NCI-H526 treated with DMSO at 0.1 percent for 48 hours (cell line): ENCODE results near the gene RNU1-3.
"Not testable (repeated sequence)": the region's sequence is repeated elsewhere in the genome, so short reads cannot be mapped to it uniquely, and the experiment has no call there.

ENCODE experiments used
- DNase-seq: peaks from one replicate; lab custom pipeline; 2025; lab: John Stamatoyannopoulos, UW

RNU1-3 gene

GRCh38 chr1:16651560-16651959 lies 15.2 kb downstream of the RNU1-3 start:
- not testable (repeated sequence) for DNase-seq

DNA sequence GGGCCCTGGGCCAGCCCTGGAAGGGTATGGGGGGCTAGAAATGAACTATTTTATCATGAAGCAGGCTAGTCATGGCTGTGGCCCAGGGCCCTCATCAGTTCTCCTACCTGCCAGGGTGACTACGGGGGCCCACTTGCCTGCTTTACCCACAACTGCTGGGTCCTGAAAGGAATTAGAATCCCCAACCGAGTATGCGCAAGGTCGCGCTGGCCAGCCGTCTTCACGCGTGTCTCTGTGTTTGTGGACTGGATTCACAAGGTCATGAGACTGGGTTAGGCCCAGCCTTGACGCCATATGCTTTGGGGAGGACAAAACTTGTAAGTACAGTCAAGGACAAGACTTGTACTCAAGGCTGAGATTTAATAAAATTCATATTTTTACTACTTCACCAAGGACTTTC lies 16.8 kb downstream of the RNU1-3 start:
- not testable (repeated sequence) for DNase-seq

GRCh38 chr1:16649390-16649789 lies 17.4 kb downstream of the RNU1-3 start:
- DNase-seq = not testable (repeated sequence)

DNA sequence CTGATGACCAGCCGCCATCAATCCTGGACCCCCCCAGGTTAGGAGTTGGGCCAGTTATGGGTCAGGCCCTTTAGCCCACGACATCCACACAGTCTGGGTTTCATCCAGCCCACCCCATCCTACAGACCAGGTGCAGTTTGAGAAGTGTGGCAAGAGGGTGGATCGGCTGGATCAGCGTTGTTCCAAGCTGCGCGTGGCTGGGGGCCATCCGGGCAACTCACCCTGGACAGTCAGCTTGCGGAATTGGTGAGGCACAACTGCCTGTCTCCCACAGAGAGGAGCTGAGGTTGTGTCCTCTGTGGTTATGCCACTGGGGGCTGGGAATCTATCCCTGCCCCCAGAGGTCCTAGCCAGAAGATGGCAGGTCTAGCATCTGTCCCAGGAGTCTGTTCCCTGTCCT lies 18.0 kb downstream of the RNU1-3 start:
- not testable (repeated sequence) for DNase-seq

DNA sequence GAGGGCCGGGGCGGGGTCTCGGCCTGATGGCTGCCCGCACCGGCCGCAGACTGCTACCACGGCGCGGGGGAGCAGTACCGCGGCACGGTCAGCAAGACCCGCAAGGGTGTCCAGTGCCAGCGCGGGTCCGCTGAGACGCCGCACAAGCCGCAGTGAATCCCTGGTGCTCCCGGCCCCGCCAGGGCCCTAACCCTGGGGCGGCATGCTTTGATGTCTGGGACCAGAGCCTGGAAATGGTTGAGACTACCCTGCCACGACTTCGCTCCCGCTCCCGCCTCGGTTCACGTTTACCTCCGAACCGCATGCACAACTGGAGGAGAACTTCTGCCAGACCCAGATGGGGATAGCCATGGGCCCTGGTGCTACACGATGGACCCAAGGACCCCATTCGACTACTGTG lies 18.5 kb downstream of the RNU1-3 start:
- DNase-seq = not testable (repeated sequence)

DNA sequence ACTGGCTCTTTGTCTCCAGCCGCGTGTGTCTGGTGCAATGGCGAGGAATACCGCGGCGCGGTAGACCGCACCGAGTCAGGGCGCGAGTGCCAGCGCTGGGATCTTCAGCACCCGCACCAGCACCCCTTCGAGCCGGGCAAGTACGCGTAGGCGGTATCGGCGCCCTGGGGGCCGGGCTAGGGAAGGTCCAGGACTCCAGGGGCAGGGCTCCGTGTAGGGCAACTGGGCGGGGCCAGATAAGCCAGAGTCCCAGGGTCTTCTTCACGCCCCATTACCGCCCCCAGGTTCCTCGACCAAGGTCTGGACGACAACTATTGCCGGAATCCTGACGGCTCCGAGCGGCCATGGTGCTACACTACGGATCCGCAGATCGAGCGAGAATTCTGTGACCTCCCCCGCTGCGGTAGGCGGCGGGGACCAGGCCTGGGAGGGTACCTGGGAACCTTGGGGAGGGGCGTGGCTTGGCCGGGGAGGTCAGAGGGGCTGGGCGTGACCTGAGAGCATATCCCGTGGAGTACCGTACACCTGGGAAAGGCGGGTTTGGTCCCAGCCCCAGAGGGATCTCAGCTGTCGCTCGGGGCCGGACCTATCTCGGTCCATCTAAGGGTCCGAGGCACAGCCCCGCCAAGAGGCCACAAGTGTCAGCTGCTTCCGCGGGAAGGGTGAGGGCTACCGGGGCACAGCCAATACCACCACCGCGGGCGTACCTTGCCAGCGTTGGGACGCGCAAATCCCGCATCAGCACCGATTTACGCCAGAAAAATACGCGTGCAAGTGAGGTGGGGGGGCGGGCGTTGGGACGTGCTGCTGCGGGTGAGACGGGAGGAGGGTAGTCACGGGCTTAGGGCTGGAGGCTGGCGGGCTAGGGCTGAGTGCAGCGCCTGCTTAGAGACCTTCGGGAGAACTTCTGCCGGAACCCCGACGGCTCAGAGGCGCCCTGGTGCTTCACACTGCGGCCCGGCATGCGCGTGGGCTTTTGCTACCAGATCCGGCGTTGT lies 19.3 kb downstream of the RNU1-3 start:
- DNase-seq = not testable (repeated sequence)

DNA sequence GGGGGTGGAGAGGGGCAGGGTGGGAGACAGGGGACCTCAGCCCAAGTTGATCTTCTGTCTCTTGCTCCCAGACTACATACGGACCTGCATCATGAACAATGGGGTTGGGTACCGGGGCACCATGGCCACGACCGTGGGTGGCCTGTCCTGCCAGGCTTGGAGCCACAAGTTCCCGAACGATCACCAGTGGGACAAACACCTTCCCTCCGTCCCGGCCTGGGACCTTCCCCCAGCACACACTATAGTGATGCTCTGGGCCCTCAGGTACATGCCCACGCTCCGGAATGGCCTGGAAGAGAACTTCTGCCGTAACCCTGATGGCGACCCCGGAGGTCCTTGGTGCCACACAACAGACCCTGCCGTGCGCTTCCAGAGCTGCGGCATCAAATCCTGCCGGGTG lies 20.0 kb downstream of the RNU1-3 start:
- DNase-seq = not testable (repeated sequence)

DNA sequence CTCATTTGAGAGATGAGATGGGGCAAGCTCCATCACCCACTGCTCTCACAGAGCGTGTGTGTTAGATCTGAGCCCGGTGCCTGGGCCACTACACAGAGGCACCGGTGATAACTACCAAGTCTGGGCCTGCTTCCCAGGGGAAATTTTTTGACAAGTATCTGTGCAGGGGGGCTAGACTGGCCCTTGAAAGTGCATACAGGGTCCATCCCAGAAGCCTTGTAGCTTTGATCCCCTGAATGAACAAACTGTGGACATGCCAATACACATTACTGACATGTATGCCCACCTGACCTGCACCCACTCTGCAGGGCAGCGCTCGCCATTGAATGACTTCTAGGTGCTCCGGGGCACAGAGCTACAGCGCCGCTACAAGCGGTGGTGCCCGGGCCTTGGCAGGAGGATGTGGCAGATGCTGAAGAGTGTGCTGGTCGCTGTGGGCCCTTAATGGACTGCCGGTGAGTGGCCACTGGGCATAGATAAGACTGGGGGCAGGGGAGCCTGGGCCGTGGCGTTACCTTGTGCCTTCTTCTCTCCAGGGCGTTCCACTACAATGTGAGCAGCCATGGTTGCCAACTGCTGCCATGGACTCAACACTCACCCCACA lies 20.6 kb downstream of the RNU1-3 start:
- DNase-seq = not testable (repeated sequence)

DNA sequence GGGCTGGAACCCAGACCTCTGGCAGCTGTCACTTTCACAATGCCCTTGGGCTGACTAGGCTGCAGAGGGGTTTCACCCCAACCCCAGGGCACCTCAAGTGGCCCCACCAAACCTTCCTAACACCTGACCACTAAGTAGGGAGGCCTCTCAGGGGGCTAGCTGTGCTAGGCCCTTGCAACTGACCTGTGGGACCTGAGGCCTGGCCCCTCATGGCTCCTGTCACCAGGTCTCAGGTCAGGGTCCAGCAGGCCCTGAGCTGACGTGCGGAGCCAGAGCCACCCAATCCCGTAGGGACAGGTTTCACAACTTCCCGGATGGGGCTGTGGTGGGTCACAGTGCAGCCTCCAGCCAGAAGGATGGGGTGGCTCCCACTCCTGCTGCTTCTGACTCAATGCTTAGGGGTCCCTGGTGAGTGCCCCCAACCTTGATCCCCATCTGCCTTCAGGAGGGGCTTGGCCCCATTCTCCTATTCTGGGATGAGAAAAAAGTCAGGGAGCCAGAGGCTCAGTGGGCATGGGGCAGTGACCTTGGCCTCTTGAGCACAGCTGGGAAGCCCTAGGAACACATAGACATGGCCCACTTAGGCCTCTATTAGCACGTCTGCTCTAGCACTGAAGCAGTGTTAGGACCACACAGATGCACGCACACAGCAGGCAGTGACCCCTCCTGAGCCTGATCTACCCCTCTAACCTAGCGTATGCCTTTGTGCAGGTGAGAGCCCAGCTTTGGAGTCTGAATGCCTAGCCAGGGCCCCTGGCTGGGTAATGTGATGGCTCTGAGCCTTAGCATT lies 21.3 kb downstream of the RNU1-3 start:
- not testable (repeated sequence) for DNase-seq

DNA sequence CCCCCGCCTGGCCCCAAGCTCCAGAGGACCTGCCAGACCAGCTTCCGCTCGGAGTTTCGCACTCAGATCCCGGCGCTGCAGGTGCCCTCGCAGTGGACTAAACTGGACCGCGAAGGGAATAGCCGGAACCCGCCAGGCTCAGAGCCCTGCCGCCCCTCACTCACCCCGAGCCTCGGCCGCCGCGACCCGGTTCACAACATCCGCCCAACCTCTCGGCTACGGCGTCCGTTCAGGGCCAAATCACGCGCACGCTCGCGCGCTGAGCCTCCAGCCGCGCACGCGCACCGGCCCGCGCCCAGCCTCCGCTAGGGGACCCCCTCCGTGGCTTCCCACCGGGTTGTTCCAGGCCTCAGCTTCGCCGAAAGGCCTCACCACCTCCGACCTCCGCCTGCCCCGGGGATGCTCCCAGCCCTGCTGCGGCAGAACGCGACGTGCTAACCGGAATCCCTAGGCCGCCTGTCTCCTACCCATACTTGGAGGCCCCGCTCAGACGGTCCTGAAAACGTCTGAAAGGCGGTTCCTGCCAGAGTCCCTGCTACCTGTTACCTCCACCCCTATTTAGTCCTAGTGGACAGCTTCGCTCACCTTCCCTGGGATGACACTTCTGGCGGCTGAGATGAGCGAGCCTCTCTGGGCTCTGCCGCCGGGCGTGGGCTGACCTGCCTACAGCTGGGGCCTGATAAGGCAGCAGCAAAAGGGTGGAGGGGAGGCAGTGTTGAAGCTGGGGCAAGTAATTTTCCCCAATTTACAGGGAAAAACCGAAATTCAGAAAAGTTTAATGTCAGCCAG lies 22.1 kb downstream of the RNU1-3 start:
- peak; percentile 95 for DNase-seq

DNA sequence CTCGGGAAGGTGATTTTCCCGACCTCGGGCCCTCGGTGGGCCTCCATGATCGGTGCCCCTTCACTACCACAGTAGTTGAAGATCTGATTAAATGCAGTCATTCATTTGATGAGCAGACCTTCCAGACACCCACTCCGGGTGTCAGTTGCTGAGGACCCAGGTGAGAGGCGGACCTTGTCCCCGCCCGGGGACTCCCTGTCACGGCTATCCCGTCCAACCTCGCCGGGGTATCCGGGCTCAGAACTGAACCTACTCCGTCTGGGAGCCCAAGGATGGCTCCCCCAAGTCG lies 22.6 kb downstream of the RNU1-3 start:
- no peak for DNase-seq

GRCh38 chr1:16643476-16644192 lies 23.1 kb downstream of the RNU1-3 start:
- DNase-seq = not testable (repeated sequence)

DNA sequence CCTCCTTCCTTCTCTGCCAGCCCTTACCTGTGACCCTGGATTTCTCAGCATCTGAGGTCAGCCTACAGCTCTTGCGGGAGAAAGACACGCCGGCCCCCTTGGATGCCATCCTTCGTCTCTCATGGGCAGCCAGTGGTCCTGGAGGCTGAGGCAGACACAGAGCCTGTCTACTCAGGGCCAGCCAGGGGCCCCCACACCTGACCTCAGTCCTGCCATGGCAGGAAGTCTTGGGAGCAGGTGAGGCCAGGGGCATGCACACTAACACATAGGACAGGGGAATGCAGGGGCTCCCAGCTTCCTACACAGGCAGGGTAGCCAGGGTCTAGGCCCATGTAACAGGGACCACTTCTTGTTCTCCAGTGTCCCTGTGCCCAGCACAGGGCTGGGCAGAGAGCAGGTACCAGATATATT lies 23.7 kb downstream of the RNU1-3 start:
- DNase-seq = not testable (repeated sequence)

- not testable (repeated sequence) for DNase-seq
These were observed 24.5 kb downstream of the RNU1-3 start for GRCh38 chr1:16642025-16642966.

DNA sequence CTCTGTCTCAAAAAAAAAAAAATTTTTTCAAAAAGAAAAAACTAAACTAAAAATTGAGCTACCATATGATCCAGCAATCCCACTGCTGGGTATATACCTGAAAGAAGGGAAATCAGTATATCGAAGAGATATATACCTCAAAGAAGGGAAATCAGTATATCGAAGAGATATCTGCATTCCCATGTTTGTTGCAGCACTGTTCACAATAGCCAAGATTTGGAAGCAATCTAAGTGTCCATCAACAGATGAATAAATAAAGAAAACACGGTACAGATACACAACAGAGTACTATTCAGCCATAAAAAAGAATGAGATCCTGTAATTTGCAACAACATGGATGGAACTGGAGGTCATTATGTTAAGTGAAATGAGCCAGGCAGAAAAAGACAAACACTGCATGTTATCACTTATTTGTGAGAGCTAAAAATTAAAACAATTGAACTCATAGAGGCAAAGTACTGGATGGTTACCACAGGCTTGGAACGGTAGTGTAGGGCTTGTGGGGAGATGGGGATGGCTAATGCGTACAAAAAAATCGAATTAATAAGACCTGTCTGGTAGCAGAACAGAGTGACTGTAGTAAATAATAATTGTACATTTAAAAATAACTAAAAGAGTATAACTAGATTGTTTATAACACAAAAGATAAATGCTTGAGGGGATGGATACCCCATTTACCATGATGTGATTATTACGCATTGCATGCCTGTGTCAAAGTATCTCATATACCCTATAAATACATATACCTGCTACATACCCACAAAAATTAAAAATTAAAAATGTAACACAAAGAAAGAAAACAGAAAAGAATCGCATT lies 25.4 kb downstream of the RNU1-3 start:
- not testable (repeated sequence) for DNase-seq

DNA sequence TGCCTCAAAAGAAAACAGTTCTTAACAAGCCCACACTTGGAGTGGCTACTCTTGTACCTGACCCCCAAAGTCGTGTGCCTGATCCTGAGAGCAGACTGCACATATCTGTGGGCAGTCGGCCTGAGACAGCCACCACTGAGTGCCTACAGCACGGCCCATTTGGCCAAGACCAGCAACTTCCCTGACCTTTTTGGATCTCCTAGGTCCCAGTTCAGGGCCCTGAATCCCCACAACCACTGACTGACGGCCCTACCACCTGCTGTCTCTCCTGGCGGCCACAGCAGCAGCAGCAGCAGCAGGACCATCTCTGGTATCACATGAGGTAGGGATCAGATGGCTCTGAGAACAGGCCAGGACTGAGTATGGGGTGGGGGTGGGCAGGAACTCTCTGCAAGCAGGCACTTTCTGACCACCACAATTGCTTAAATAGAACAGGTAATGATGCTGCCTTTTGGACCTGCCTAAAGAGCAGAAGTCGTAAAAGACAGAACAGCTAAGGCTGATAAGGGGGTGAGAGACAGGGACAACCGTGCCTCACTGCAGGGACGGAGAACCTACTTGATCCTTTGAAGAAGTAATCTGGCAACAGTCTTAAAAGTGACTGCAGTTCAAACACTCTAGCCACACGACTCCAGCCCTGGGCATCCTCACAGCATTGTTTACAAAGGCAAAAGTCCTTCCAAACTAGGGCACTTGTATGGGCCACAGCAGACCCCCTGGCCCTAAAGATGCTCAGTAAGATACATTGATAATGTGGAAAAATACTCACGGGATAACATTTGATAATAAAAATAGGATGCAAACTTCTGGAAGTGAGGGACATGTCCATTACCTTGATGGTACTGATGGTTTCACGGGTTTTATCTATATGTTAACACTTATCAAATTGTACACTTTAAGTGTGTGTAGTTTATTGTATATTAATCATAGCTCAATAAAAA lies 27.4 kb downstream of the RNU1-3 start:
- DNase-seq = not testable (repeated sequence)

GRCh38 chr1:16637941-16638778 lies 28.6 kb downstream of the RNU1-3 start:
- peak; percentile 36 for DNase-seq
